BE2C (cell line): Measurements from ENCODE around the gene MIS12.
A peak's percentile ranks its signal among the peaks of the same experiment; 100 is the strongest.

Experiments
- DNase-seq: peaks from one replicate; pipeline ENCODE4 v3.0.0-alpha.2; 2020
- H3K27me3 ChIP-seq: fragments of 250-450 bp; sonication (Bioruptor Pico); 2 replicates; pipeline ENCODE4 v1.5.1; 2020; ENCODE audit warnings: mild to moderate bottlenecking
- H3K36me3 ChIP-seq: fragments of 250-450 bp; sonication (Bioruptor Pico); 2 replicates; pipeline ENCODE4 v1.5.1; 2020; ENCODE audit warnings: mild to moderate bottlenecking
- H3K4me1 ChIP-seq: fragments of 250-450 bp; sonication (Bioruptor Pico); 2 replicates; pipeline ENCODE4 v1.5.1; 2020
- H3K4me3 ChIP-seq: 2 replicates; pipeline ENCODE4 v1.5.1; 2011; ENCODE audit warnings: low read depth, low read length
- H3K9me3 ChIP-seq: fragments of 250-450 bp; sonication (Bioruptor Pico); 2 replicates; pipeline ENCODE4 v1.5.1; 2020
- TF ChIP-seq, protein P1 (sequence below): IDR thresholded peaks from 2 replicates; pipeline ENCODE4 v1.5.1; 2012; ENCODE audit warnings: mild to moderate bottlenecking, low read depth, low read length

The MIS12 gene

DNA sequence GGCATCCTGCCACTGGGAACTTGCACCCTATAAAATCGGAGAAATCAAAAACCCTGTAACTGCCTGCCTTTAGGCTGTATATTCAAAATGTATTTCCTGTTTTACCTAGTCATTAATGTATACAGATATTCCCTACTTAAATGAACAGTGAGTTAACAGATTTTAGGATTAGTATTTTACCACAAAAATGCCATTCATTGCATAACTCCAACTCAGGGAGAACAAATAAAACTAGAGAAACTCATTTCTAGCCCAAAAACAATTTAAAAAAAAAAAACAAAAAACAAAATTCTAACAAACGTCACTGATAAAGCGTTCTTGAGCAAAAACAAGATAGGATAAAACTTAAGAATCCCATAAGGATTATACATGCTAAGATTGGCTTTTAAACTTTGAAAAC lies 13.9 kb upstream of the MIS12 start:
- Histone ChIP-seq H3K27me3 (no peaks in the 10 kb centered on the region), H3K4me1 (no peaks in the 10 kb centered on the region), H3K9me3 (no peaks in the 10 kb centered on the region; the same call in 1 of the 2 replicates), H3K36me3 (no peaks in the 10 kb centered on the region; the same call in 1 of the 2 replicates), H3K4me3 (no peak overlapping the region)
- TF ChIP-seq, protein P1, sequence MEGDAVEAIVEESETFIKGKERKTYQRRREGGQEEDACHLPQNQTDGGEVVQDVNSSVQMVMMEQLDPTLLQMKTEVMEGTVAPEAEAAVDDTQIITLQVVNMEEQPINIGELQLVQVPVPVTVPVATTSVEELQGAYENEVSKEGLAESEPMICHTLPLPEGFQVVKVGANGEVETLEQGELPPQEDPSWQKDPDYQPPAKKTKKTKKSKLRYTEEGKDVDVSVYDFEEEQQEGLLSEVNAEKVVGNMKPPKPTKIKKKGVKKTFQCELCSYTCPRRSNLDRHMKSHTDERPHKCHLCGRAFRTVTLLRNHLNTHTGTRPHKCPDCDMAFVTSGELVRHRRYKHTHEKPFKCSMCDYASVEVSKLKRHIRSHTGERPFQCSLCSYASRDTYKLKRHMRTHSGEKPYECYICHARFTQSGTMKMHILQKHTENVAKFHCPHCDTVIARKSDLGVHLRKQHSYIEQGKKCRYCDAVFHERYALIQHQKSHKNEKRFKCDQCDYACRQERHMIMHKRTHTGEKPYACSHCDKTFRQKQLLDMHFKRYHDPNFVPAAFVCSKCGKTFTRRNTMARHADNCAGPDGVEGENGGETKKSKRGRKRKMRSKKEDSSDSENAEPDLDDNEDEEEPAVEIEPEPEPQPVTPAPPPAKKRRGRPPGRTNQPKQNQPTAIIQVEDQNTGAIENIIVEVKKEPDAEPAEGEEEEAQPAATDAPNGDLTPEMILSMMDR: no peak
- no peak for DNase-seq

DNA sequence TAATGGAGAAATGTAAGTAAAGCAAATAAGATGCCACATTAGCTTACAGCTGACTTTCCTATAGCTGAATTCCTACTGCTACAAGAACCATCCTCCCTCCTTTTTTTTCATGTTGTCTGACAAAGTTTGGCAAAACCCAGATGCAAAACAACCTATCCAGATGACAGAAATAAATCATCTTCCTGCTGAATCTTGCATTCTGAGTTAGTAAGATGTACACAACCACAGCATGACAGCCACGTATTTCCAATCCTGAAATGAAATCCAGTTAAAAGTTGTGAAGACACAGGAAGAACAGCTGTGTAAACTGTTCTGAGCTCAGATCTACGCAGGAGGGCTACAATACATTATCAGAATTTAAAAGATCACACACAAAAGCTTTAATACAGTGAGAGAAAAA lies 12.5 kb upstream of the MIS12 start:
- TF ChIP-seq, protein P1: no peak
- no peaks in the 10 kb centered on the region for H3K9me3 ChIP-seq
- no peak overlapping the region for H3K4me3 ChIP-seq
- no peak for DNase-seq
- no peaks in the 10 kb centered on the region; the same call in 1 of the 2 replicates for H3K36me3 ChIP-seq
- H3K27me3 ChIP-seq: no peaks in the 10 kb centered on the region
- H3K4me1 ChIP-seq: no peaks in the 10 kb centered on the region

DNA sequence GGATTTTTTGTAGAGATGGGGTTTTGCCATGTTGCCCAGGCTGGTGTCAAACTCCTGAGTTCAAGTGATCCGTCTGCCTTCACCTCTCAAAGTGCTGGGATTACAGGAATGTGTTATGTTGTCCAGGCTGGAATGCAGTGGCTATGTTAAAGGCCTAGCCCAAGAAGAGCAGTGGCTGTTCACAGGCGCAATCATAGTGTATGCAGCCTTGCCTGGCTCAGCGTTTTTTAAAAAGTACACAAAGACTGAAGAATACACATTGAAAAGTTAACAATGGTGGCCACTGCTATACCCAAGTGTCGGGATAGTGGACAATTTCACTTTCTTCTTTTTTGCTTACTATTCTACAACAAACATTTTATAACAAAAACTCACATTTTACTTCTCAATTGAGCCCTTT lies 7.4 kb upstream of the MIS12 start:
- TF ChIP-seq, protein P1: no peak
- no peaks in the 10 kb centered on the region for H3K9me3 ChIP-seq
- H3K4me3 ChIP-seq: no peak overlapping the region
- no peaks in the 10 kb centered on the region; the same call in none of the 2 replicates for H3K36me3 ChIP-seq
- H3K4me1 ChIP-seq: no peaks in the 10 kb centered on the region
- no peak for DNase-seq
- H3K27me3 ChIP-seq: no peaks in the 10 kb centered on the region

DNA sequence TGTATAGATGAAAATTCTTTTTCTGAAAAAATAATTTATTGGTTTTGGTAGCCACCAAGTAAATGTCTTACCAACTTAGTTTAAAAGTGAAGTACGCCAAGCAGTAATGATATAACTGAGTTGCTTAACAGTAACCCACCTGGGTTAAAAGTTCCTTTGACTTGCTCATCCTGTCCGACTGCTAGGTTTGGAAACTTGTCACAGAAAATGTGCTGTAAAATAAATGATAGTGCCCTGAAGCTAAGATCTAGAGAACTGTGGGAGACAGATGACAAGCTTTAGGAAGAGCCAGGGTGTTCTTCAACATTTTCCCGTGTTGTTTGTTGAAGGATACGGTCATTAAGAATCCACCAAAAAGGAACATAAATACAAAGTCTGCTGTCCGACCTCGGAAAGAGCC lies 5.4 kb upstream of the MIS12 start:
- H3K9me3 ChIP-seq: no peaks in the 10 kb centered on the region
- DNase-seq: no peak
- no peaks in the 10 kb centered on the region for H3K4me1 ChIP-seq
- TF ChIP-seq, protein P1: no peak
- no peak overlapping the region for H3K4me3 ChIP-seq
- H3K27me3 ChIP-seq: no peaks in the 10 kb centered on the region
- H3K36me3 ChIP-seq: no peaks in the 10 kb centered on the region; the same call in none of the 2 replicates

DNA sequence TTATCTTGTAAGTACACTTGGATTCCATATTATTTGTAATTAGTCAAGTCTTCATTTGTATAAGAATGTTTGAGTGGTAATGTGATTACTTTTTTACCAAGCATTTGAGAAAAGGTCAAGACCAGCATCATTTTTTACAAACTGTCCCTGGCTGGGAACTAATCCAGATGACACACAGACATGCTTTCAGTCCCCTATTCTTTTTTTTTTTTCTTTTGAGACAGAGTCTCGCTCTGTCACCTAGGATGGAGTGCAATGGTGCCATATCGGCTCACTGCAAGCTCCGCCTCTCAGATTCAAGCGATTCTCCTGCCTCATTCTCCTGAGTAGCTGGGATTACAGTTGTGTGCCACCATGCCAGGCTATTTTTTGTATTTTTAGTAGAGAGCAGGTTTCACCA lies 4.9 kb upstream of the MIS12 start:
- Histone ChIP-seq H3K4me3 (no peak overlapping the region), H3K36me3 (no peaks in the 10 kb centered on the region; the same call in none of the 2 replicates), H3K27me3 (no peaks in the 10 kb centered on the region), H3K4me1 (no peaks in the 10 kb centered on the region), H3K9me3 (no peaks in the 10 kb centered on the region)
- TF ChIP-seq, protein P1: no peak
- DNase-seq: no peak

DNA sequence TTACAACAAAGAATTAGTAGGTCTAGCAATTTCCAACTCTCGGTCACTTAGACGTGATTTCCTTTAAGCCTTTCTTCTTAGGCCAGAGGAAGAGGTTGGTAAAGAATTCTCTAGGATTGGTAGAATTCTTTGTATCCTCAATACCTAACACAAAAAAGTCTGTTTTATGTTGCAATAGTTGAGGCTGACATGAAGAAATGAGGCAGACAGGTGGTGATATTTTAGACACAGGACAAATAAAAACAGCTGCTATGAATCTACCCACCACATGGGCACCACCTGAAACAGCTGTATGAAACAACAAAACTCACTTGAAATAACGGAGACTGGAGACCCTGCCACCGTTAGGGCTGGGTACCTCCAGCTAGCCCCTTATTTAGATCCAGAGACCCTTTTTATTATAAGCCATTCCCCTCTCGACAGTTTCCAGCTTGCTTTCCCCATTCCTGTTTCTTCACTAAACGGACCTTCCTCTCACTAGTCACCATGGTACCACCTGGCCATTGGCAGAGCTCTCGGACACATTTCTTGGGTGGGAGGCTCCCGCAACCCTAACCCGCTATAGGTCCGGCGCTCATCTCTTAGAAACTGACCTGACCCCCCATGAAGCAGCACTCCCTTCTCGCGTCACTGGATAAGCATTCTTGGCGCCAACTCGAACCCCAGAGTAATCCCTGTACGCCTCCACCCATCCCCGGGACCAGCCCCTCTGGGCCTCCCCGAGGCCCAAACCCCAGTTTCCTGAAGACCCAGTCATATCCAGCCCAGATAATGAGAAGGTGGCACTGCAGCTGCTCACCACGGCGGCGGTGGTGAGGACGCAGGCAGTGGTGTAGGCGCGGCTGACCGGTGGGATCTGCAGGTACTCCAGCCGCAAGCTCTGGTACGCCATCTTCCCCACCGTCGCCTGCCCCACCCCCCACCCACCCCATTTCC lies 828 bp upstream of the MIS12 start, which contains the start of gene DERL2:
Gene DERL2, minus strand, starts transcription at position 909 of the 936 bp plus-strand sequence. Its CDS starts 17 bp downstream, at position 892.
- H3K27me3 ChIP-seq: no peaks in the 10 kb centered on the region
- no peaks in the 10 kb centered on the region for H3K4me1 ChIP-seq
- no peaks in the 10 kb centered on the region for H3K9me3 ChIP-seq
- peak within 1 kb of the TSS; percentile 85 for H3K4me3 ChIP-seq
- H3K36me3 ChIP-seq: peaks cover 8% of the 10 kb centered on the region
- TF ChIP-seq, protein P1: no peak
- DNase-seq: no peak
